22Rv1 (cell line): ENCODE measurements around the gene TRIM6.
"Not testable (repeated sequence)": the region's sequence is repeated elsewhere in the genome, so short reads cannot be mapped to it uniquely, and the experiment has no call there.

Experiments
- ZFX ChIP-seq: fragments of 450-650 bp; IDR thresholded peaks from 2 replicates; pipeline ENCODE4 v1.6.1; 2017; ENCODE audit warnings: antibody characterized with exemption, borderline replicate concordance
- TF ChIP-seq, protein P1 (sequence below): fragments of 450-650 bp; IDR thresholded peaks from 2 replicates; pipeline ENCODE4 v1.5.1; 2017; ENCODE audit warnings: mild to moderate bottlenecking

DNA sequence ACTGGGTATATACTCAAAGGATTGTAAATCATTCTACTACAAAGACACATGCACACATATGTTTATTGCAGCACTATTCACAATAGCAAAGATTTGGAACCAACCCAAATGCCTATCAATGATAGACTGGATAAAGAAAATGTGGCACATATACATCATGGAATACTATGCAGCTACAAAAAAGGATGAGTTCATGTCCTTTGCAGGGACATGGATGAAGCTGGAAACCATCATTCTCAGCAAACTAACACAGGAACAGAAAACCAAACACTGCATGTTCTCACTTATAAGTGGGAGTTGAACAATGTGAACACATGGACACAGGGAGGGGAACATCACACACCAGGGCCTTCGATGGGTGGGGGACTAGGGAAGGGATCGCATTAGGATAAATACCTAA, 60.5 kb downstream of the TRIM6 start:
- TF ChIP-seq, protein P1, sequence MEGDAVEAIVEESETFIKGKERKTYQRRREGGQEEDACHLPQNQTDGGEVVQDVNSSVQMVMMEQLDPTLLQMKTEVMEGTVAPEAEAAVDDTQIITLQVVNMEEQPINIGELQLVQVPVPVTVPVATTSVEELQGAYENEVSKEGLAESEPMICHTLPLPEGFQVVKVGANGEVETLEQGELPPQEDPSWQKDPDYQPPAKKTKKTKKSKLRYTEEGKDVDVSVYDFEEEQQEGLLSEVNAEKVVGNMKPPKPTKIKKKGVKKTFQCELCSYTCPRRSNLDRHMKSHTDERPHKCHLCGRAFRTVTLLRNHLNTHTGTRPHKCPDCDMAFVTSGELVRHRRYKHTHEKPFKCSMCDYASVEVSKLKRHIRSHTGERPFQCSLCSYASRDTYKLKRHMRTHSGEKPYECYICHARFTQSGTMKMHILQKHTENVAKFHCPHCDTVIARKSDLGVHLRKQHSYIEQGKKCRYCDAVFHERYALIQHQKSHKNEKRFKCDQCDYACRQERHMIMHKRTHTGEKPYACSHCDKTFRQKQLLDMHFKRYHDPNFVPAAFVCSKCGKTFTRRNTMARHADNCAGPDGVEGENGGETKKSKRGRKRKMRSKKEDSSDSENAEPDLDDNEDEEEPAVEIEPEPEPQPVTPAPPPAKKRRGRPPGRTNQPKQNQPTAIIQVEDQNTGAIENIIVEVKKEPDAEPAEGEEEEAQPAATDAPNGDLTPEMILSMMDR: not testable (repeated sequence)
- TF ChIP-seq ZFX: not testable (repeated sequence)
